Neuronal stem cell (in vitro differentiated cells): ENCODE results near the gene OTOA.

ENCODE experiments used
- DNase-seq: peaks from one replicate; pipeline ENCODE4 v3.0.0-alpha.2; 2013; ENCODE audit warnings: low spot score
- H2AFZ ChIP-seq: one replicate; pipeline ENCODE4 v1.6.1; 2013; ENCODE audit warnings: mild to moderate bottlenecking, low read length, inconsistent platforms
- H2AK5ac ChIP-seq: 2 replicates; pipeline ENCODE4 v1.6.1; 2013; ENCODE audit warnings: low read depth, mild to moderate bottlenecking, inconsistent platforms, low read length, moderate library complexity, mixed read lengths
- H2BK120ac ChIP-seq: 2 replicates; pipeline ENCODE4 v1.6.1; 2013; ENCODE audit warnings: low read depth, mild to moderate bottlenecking, inconsistent platforms, low read length, moderate library complexity, mixed read lengths
- H2BK12ac ChIP-seq: one replicate; pipeline ENCODE4 v1.6.1; 2013; ENCODE audit warnings: low read length, inconsistent platforms
- H2BK15ac ChIP-seq: 2 replicates; pipeline ENCODE4 v1.6.1; 2013; ENCODE audit warnings: mild to moderate bottlenecking, low read length, inconsistent platforms, mixed read lengths
- H2BK5ac ChIP-seq: one replicate; pipeline ENCODE4 v1.6.1; 2013; ENCODE audit warnings: inconsistent platforms, mild to moderate bottlenecking, low read length, moderate library complexity
- H3K14ac ChIP-seq: one replicate; pipeline ENCODE4 v1.6.1; 2013; ENCODE audit warnings: low read length, inconsistent platforms
- H3K18ac ChIP-seq: 2 replicates; pipeline ENCODE4 v1.6.1; 2013; ENCODE audit warnings: low read length, inconsistent platforms
- H3K23ac ChIP-seq: 2 replicates; pipeline ENCODE4 v1.6.1; 2013; ENCODE audit warnings: low read depth, mild to moderate bottlenecking, mixed read lengths, low read length, inconsistent platforms; ENCODE audit not compliant: poor library complexity
- H3K27ac ChIP-seq: replicated peaks from 3 replicates; pipeline ENCODE4 v1.5.1; 2013; ENCODE audit warnings: low read length, inconsistent platforms
- H3K27me3 ChIP-seq, 3 experiments: 2 replicates each; pipeline ENCODE4 v1.6.1; 2013; ENCODE audit warnings: low read length in 3 of 3, mild to moderate bottlenecking in 2 of 3, inconsistent platforms in 1 of 3, low read depth in 1 of 3, mixed read lengths in 1 of 3, moderate library complexity in 1 of 3; ENCODE audit not compliant: control insufficient read depth in 3 of 3, insufficient read depth in 3 of 3
- H3K36me3 ChIP-seq, 2 donors: replicated peaks in 1 of 2; 2 replicates each; pipeline ENCODE4 v1.6.1; 2013; ENCODE audit warnings: low read length in 2 of 2; ENCODE audit not compliant: control insufficient read depth in 2 of 2, insufficient read depth in 2 of 2
- H3K4ac ChIP-seq: 2 replicates; pipeline ENCODE4 v1.6.1; 2013; ENCODE audit warnings: inconsistent platforms, mild to moderate bottlenecking, low read length, moderate library complexity
- H3K4me1 ChIP-seq, 2 donors: 1 replicate in 1 of 2; 2 replicates in 1 of 2; pipeline ENCODE4 v1.6.1; 2013; ENCODE audit warnings: low read length in 2 of 2, low read depth in 1 of 2; ENCODE audit not compliant: control insufficient read depth in 2 of 2, insufficient read depth in 1 of 2
- H3K4me2 ChIP-seq: one replicate; pipeline ENCODE4 v1.6.1; 2013; ENCODE audit warnings: mild to moderate bottlenecking, low read length, inconsistent platforms; ENCODE audit not compliant: insufficient read depth, poor library complexity, severe bottlenecking
- H3K4me3 ChIP-seq, 2 donors: 2 replicates each; pipeline ENCODE4 v1.5.1; 2013; ENCODE audit warnings: low read length in 2 of 2, mild to moderate bottlenecking in 2 of 2, inconsistent platforms in 1 of 2, moderate library complexity in 1 of 2
- H3K79me1 ChIP-seq: one replicate; pipeline ENCODE4 v1.6.1; 2013; ENCODE audit warnings: low read depth, mild to moderate bottlenecking, inconsistent platforms, low read length, moderate library complexity
- H3K9ac ChIP-seq: one replicate; pipeline ENCODE4 v1.6.1; 2013; ENCODE audit warnings: mild to moderate bottlenecking, low read depth, low read length, inconsistent platforms; ENCODE audit not compliant: poor library complexity
- H3K9me3 ChIP-seq, 2 donors: replicated peaks in 1 of 2; 2 replicates each; pipeline versions ENCODE3 to v1.6.1; 2013; ENCODE audit warnings: low read length in 2 of 2, mild to moderate bottlenecking in 2 of 2, inconsistent platforms in 1 of 2, low read depth in 1 of 2, mixed read lengths in 1 of 2, moderate library complexity in 1 of 2; ENCODE audit not compliant: control insufficient read depth in 2 of 2, insufficient read depth in 1 of 2
- H4K8ac ChIP-seq: one replicate; pipeline ENCODE4 v1.6.1; 2013; ENCODE audit warnings: low read depth, mild to moderate bottlenecking, inconsistent platforms, low read length, moderate library complexity
- H4K91ac ChIP-seq: one replicate; pipeline ENCODE4 v1.6.1; 2013; ENCODE audit warnings: low read length, low read depth, mild to moderate bottlenecking, inconsistent platforms; ENCODE audit not compliant: poor library complexity
- WGBS, 2 donors: extraction: QIAGEN DNeasy Blood & Tissue Kit; methylation state at CpG; one replicate each; pipeline ENCODE4 v1.1.7; 2013; ENCODE audit warnings: missing lambda C conversion rate in 2 of 2, mixed read lengths in 1 of 2; ENCODE audit not compliant: insufficient read length in 2 of 2, insufficient replicate concordance in 1 of 2; ENCODE audit errors: extremely low coverage in 2 of 2; 5-methylcytosine and 5-hydroxymethylcytosine counted together

OTOA gene

GRCh38 chr16:21619765-21620425, 43.9 kb upstream of the OTOA start:
- Histone ChIP-seq H3K4me3 (no peak overlapping the region), H3K23ac (no peak overlapping the region), H3K14ac (no peak overlapping the region), H3K4ac (no peak overlapping the region), H3K79me1 (no peaks in the 10 kb centered on the region), H2BK12ac (no peak overlapping the region), H2AK5ac (no peak overlapping the region), H3K9me3 (no peaks in the 10 kb centered on the region), H3K27me3 (no peaks in the 10 kb centered on the region), H2AFZ (no peak overlapping the region), H3K18ac (no peak overlapping the region), H4K8ac (no peak overlapping the region), H2BK15ac (no peak overlapping the region), H3K27ac (no peak overlapping the region), H3K36me3 (peaks cover 5 to 89% of the 10 kb centered on the region in 2 donors), H3K4me1 (no peaks in the 10 kb centered on the region), H2BK120ac (no peak overlapping the region), H3K9ac (no peak overlapping the region), H2BK5ac (no peak overlapping the region), H3K4me2 (no peak overlapping the region), H4K91ac (no peak overlapping the region)
- no peak for DNase-seq
- WGBS, 2 donors, result no CpG with 5 or more reads among the region's 4 CpGs

- no peaks in the 10 kb centered on the region for H3K79me1 ChIP-seq
- H3K18ac ChIP-seq, result no peak overlapping the region
- H3K4me1 ChIP-seq, result no peaks in the 10 kb centered on the region
- no peak overlapping the region for H3K14ac ChIP-seq
- H3K23ac ChIP-seq, result no peak overlapping the region
- H3K27ac ChIP-seq, result no peak overlapping the region
- H2AFZ ChIP-seq, result no peak overlapping the region
- H4K8ac ChIP-seq, result no peak overlapping the region
- no peak for DNase-seq
- no peak overlapping the region for H4K91ac ChIP-seq
- no peak overlapping the region for H2BK15ac ChIP-seq
- H3K27me3 ChIP-seq, result no peaks in the 10 kb centered on the region
- H3K36me3 ChIP-seq, result peaks cover 5 to 89% of the 10 kb centered on the region in 2 donors
- no peak overlapping the region for H2AK5ac ChIP-seq
- H2BK120ac ChIP-seq, result no peak overlapping the region
- H3K9ac ChIP-seq, result no peak overlapping the region
- H2BK12ac ChIP-seq, result no peak overlapping the region
- no peaks in the 10 kb centered on the region for H3K9me3 ChIP-seq
- H3K4me2 ChIP-seq, result no peak overlapping the region
- no peak overlapping the region for H2BK5ac ChIP-seq
- no peak overlapping the region for H3K4ac ChIP-seq
- H3K4me3 ChIP-seq, result no peak overlapping the region
Observed at GRCh38 chr16:21620592-21620991, 43.2 kb upstream of the OTOA start.

GRCh38 chr16:21622545-21622944, 41.2 kb upstream of the OTOA start:
- Histone ChIP-seq H3K4me2 (no peak overlapping the region), H3K23ac (no peak overlapping the region), H2AFZ (no peak overlapping the region), H3K4ac (no peak overlapping the region), H3K79me1 (no peaks in the 10 kb centered on the region), H3K4me3 (no peak overlapping the region), H3K27me3 (no peaks in the 10 kb centered on the region), H2AK5ac (no peak overlapping the region), H3K9me3 (no peaks in the 10 kb centered on the region), H2BK5ac (no peak overlapping the region), H4K91ac (no peak overlapping the region), H3K14ac (no peak overlapping the region), H2BK120ac (no peak overlapping the region), H2BK12ac (no peak overlapping the region), H3K36me3 (peaks cover 15 to 95% of the 10 kb centered on the region in 2 donors), H3K18ac (no peak overlapping the region), H3K27ac (no peak overlapping the region), H3K9ac (no peak overlapping the region), H4K8ac (no peak overlapping the region), H3K4me1 (no peaks in the 10 kb centered on the region), H2BK15ac (no peak overlapping the region)
- no CpG with 5 or more reads among the region's 1 CpG for WGBS, 2 donors
- DNase-seq, result no peak

- Histone ChIP-seq H3K9me3 (peaks cover 0 to 9% of the 10 kb centered on the region in 2 donors), H4K91ac (no peak overlapping the region), H2AK5ac (no peak overlapping the region), H3K27me3 (no peaks in the 10 kb centered on the region), H2AFZ (no peak overlapping the region), H2BK5ac (no peak overlapping the region), H3K4me3 (no peak overlapping the region), H3K79me1 (peaks cover under 1% of the 10 kb centered on the region), H3K23ac (no peak overlapping the region), H4K8ac (no peak overlapping the region), H3K4me2 (no peak overlapping the region), H2BK12ac (no peak overlapping the region), H3K36me3 (peaks cover 22 to 96% of the 10 kb centered on the region in 2 donors), H3K27ac (no peak overlapping the region), H3K14ac (no peak overlapping the region), H3K4ac (no peak overlapping the region), H2BK15ac (no peak overlapping the region), H3K4me1 (no peaks in the 10 kb centered on the region), H2BK120ac (no peak overlapping the region), H3K18ac (no peak overlapping the region), H3K9ac (no peak overlapping the region)
- WGBS, 2 donors, result no CpG with 5 or more reads among the region's 1 CpG
- DNase-seq, result no peak
Observed at GRCh38 chr16:21625026-21625425, 38.7 kb upstream of the OTOA start.
